ENCODE data around the gene ATP5F1D.

ATP5F1D gene

DNA sequence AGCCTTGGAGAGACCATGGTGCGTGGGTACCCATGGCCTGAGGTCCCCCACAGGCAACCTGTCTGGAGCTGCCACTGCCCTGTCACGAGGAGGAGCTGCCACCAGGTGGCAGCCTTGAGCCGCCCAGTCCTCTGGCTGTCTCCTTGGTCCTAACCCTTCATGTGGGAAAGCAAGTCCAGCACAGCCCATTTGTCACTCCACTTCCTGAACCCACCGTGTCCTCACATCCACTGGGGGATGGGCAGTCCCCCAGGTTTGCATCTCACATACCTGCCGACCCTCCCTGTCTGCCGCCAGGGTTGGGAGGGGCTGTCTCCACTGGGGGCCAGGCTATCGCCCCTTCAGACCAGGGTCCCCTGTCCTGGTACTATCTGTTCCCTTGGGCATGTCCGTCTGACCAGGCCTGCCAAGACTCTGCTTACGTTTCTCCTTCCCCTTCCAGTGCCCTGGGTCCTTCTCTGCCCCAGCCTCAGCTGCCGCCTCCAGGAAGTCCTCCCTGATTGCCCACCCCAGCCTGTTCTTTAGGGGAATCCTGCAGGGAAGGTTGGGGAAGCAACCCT lies 38.3 kb downstream of the ATP5F1D start:
- H3K4me3 ChIP-seq (ENCODE audit: control insufficient read depth, low read depth, low read length): no peak overlapping the region
- DNase-seq (ENCODE audit: low read depth): no peak
- TF ChIP-seq, protein P1, sequence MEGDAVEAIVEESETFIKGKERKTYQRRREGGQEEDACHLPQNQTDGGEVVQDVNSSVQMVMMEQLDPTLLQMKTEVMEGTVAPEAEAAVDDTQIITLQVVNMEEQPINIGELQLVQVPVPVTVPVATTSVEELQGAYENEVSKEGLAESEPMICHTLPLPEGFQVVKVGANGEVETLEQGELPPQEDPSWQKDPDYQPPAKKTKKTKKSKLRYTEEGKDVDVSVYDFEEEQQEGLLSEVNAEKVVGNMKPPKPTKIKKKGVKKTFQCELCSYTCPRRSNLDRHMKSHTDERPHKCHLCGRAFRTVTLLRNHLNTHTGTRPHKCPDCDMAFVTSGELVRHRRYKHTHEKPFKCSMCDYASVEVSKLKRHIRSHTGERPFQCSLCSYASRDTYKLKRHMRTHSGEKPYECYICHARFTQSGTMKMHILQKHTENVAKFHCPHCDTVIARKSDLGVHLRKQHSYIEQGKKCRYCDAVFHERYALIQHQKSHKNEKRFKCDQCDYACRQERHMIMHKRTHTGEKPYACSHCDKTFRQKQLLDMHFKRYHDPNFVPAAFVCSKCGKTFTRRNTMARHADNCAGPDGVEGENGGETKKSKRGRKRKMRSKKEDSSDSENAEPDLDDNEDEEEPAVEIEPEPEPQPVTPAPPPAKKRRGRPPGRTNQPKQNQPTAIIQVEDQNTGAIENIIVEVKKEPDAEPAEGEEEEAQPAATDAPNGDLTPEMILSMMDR (IDR thresholded peaks at IDR 0.05; ENCODE audit: control insufficient read depth, insufficient read depth, low read depth, low read length, missing control alignments): peak; percentile 96

DNA sequence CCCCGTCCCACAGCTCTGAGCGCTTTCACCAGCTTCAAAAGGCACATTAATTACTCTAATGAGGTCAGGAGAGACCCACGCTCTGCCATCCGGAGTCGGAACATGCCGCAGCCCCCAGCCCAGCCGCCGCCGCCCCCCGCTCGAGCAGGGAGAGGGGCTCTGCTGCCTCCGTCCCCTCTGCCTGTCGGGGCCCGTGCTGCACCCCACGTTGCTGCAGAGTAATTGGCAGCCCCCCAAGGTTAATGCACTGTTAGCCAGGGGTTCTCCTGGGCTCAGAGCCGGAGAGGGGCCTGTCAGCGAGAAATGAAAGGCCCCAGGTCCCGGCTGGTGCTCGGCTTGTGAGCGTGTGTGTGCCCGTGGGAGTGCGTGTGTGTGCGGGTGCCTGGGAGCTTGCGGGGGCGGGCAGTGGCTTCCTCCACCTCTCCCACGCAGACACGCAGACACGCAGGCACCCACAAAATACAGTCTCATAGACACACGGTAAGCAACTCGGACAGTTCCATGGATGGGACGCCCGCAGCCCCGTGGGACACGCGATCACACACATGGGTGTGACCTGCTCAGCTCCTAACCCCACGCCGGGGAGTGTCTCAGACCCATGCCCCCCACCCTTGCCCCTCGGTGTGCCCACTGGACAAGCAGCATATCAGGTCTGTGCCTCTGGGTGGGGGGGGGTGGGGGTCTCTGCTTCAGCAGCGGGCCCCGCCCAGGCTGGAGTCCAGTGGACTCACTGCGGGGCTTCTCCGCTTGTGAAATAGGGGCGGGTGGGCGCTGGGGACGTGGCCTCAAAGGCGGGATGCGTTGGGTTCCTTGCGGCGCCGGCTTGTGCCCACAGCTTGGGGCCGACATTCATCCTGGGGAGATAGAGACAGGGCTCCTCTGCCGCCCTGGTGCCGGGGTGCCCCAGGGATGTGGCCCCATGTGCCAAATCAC lies 39.4 kb downstream of the ATP5F1D start:
- no peak for DNase-seq (ENCODE audit: low read depth)
- TF ChIP-seq, protein P1 (IDR thresholded peaks at IDR 0.05; ENCODE audit: control insufficient read depth, insufficient read depth, low read depth, low read length, missing control alignments): no peak
- H3K4me3 ChIP-seq (ENCODE audit: control insufficient read depth, low read depth, low read length): no peak overlapping the region

DNA sequence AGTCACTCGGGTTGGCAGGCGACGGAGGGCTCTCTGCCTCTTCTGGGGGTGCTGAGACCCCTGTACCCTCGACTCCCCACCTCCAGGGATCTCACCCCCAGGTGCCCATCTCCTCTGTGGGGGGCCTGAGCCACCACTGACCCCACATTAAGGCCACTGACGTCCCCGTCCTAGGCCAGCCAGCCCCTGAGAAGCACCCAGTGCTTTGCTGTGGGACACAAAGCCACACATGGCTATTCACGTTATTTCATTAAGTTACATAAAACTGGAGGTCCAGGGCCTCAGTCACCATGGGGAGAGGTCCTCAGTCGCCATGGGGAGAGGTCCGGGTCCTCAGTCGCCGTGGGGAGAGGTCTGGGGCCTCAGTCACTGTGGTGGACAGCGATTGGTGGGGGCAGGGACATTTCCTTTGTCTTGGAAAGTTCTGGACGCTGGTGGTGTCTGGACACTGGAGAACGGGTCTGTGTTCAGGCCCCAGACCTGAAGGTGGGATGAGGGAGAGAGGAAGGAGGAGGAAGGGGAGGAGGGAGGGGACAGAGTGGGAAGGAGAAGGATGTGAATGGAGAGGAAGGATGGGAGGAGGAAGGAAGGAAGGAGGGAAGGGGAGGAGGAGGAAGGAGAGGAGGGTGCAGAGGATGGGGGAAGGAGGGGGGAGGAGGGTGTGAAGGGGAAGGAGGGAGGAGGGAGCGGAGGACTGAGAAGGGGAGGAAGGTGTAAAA lies 40.2 kb downstream of the ATP5F1D start:
- TF ChIP-seq, protein P1 (IDR thresholded peaks at IDR 0.05; ENCODE audit: control insufficient read depth, insufficient read depth, low read depth, low read length, missing control alignments): no peak
- no peak for DNase-seq (ENCODE audit: low read depth)
- H3K4me3 ChIP-seq (ENCODE audit: control insufficient read depth, low read depth, low read length): no peak overlapping the region

DNA sequence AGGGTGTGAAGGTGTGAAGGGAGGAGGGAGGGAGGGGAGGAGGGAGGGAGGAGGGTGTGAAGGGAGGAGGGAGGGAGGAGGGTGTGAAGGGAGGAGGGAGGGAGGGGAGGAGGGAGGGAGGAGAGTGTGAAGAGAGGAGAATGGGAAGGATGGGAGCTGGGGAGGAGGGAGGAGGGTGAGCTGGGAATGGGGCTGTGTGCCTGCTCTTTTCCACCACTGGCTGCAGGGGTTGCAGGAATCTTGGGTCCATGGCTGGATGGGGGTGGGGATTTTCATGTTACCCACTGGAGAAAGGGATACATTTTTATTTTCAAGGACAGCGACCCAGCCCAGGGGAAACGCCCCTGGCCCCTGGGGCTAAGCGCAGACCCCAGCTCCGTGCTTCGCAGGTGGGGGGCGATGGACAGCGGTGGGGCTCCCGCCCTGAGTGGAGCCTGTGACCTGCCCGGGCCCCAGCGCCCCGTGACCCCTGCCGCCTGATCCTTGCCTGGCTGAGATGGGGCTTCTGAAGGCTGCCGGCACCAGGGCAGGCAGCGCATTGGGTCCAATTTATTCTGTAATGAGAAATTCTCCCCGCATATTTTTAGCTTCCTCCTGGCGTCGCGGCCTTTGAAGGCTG lies 41.1 kb downstream of the ATP5F1D start:
- no peak overlapping the region for H3K4me3 ChIP-seq (ENCODE audit: control insufficient read depth, low read depth, low read length)
- TF ChIP-seq, protein P1 (IDR thresholded peaks at IDR 0.05; ENCODE audit: control insufficient read depth, insufficient read depth, low read depth, low read length, missing control alignments): no peak
- no peak for DNase-seq (ENCODE audit: low read depth)

DNA sequence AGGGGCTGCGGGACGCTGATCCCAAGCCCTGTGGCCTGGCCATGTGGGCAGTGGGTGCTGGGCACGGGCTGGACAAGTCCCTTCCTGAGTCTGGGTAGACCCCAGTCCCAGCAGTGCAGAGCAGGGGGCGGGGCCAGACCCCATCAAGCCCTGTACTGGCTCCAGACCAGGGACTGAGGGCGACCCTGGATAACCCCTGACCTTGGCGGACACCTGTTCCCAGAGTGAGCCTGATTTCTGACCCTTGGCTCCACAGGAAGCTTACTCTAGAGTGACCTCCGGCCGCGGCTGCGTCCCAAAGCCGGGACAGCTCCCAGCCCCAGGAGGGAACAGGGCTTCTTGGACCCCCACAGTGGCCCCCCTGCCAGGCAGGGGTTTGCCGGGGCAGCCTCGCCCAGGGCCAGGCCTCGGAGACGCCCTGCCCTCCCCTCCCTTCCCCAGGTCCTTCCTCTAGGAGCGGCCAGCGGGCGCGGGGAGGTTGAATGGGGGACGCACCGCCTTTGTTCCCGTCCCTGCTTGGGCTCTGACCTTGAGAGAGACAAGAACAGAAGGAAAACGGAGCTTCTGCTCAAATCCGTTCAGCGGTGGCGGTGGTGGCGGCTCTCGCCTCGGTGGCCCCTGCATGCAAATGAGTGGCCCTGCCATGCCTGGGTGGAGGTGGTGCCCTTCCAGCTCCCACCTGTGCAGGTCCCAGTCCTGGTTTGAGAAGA lies 41.8 kb downstream of the ATP5F1D start:
- DNase-seq (ENCODE audit: low read depth): no peak
- TF ChIP-seq, protein P1 (IDR thresholded peaks at IDR 0.05; ENCODE audit: control insufficient read depth, insufficient read depth, low read depth, low read length, missing control alignments): no peak
- H3K4me3 ChIP-seq (ENCODE audit: control insufficient read depth, low read depth, low read length): no peak overlapping the region

DNA sequence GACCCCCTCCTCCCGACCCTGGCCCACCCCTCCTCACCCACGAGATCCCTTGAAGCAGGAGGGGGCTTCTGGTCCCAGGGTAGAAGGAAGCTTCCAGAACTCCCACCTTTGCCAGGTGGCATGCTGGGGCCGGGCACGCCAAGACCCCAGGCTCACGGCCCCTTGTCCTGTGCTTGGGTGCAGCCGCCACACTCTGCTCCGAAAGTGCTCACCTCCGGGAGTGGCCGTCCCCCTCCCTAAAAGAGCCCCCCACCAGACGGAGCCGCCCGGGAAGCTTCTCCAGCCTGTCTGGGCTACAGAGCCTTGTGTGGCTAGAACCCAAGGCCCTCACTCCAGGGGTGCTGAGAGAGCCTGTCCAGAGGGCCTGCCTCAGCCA lies 42.4 kb downstream of the ATP5F1D start:
- H3K4me3 ChIP-seq (ENCODE audit: control insufficient read depth, low read depth, low read length): no peak overlapping the region
- DNase-seq (ENCODE audit: low read depth): no peak
- TF ChIP-seq, protein P1 (IDR thresholded peaks at IDR 0.05; ENCODE audit: control insufficient read depth, insufficient read depth, low read depth, low read length, missing control alignments): no peak
